Testis (tissue), 3 donors: Measurements from ENCODE around the gene APLF. TPM values are rescaled to one million over a fixed set of nuclear protein-coding genes. Genes with fewer than 3 reads are reported as not detected.
"Not testable (repeated sequence)": the region's sequence is repeated elsewhere in the genome, so short reads cannot be mapped to it uniquely, and the experiment has no call there.

Experiments
- DNase-seq: peaks from one replicate; pipeline ENCODE4 v3.0.0-alpha.2; 2019
- H3K27ac ChIP-seq, 2 donors: fragments of 200-600 bp; sonication (generic); one replicate each; pipeline ENCODE4 v1.5.1; 2019
- H3K27me3 ChIP-seq: fragments of 200-600 bp; sonication (generic); one replicate; pipeline ENCODE4 v1.5.1; 2019
- H3K36me3 ChIP-seq: fragments of 200-600 bp; sonication (generic); one replicate; pipeline ENCODE4 v1.5.1; 2017; ENCODE audit warnings: low read depth; ENCODE audit errors: missing control alignments
- H3K4me1 ChIP-seq: fragments of 200-600 bp; sonication (generic); one replicate; pipeline ENCODE4 v1.5.1; 2019
- H3K4me3 ChIP-seq, 2 donors: fragments of 200-600 bp; sonication (generic); one replicate each; pipeline ENCODE4 v1.5.1; 2017 to 2019
- H3K9me3 ChIP-seq: fragments of 200-600 bp; sonication (generic); one replicate; pipeline ENCODE4 v1.5.1; 2017
- POLR2A ChIP-seq: fragments of 450-650 bp; IDR thresholded peaks from one replicate; pipeline ENCODE4 v1.6.1; 2017; ENCODE audit warnings: antibody characterized with exemption, mild to moderate bottlenecking, moderate library complexity
- WGBS, 2 donors: methylation state at CpG; one replicate each; pipeline ENCODE4 v1.1.5; 2018; 5-methylcytosine and 5-hydroxymethylcytosine counted together
- intact Hi-C: fragments of 100-400 bp; cut with DNase I; formaldehyde crosslinking; loops from one replicate; pipeline ENCODE4 v1.15.1; 2023; ENCODE audit warnings: low total_unique reads
- polyA plus RNA-seq: library from polyadenylated mRNA; stranded (reverse); fragments of 350-450 nt; fragmentation: Illumina TruSeq; extraction: RNeasy Lipid Tissue Mini Kit (QIAGEN cat#74804); gene quantifications from one replicate; pipeline ENCODE4 v1.2.3, GENCODE V29; 2014; ENCODE audit warnings: low read depth, low replicate concordance; ENCODE audit not compliant: insufficient read depth
- total RNA-seq, 2 donors: library from RNA; depleted of rRNA; stranded (reverse); fragments of >200 nt; gene quantifications; one replicate each; pipeline ENCODE4 v1.2.3, GENCODE V29; 2016
- TF ChIP-seq, protein P1 (sequence below), 3 experiments: fragments of 450-650 bp in 2 of 3; fragments of 200-600 bp in 1 of 3; sonication (generic) in 1 of 3; IDR thresholded peaks; one replicate each; pipeline ENCODE4 v1.5.1; 2016 to 2019; ENCODE audit warnings: antibody characterized with exemption in 3 of 3, mild to moderate bottlenecking in 2 of 3, moderate library complexity in 1 of 3

APLF gene
- total and polyA plus RNA-seq, 3 donors from 2014 or later: 6.6 to 21.7 (median 14.7) TPM

GRCh38 chr2:68478688-68479087, 11.3 kb downstream of the APLF start:
- intact Hi-C loops: no loop called here
- Histone ChIP-seq H3K27ac (no peak overlapping the region), H3K36me3 (no peaks in the 10 kb centered on the region), H3K4me1 (no peaks in the 10 kb centered on the region), H3K27me3 (no peaks in the 10 kb centered on the region), H3K9me3 (no peaks in the 10 kb centered on the region), H3K4me3 (no peak overlapping the region)
- DNase-seq: no peak
- 100% methylated on average over 1 of the region's 1 CpG for WGBS, 2 donors
- TF ChIP-seq, protein P1, sequence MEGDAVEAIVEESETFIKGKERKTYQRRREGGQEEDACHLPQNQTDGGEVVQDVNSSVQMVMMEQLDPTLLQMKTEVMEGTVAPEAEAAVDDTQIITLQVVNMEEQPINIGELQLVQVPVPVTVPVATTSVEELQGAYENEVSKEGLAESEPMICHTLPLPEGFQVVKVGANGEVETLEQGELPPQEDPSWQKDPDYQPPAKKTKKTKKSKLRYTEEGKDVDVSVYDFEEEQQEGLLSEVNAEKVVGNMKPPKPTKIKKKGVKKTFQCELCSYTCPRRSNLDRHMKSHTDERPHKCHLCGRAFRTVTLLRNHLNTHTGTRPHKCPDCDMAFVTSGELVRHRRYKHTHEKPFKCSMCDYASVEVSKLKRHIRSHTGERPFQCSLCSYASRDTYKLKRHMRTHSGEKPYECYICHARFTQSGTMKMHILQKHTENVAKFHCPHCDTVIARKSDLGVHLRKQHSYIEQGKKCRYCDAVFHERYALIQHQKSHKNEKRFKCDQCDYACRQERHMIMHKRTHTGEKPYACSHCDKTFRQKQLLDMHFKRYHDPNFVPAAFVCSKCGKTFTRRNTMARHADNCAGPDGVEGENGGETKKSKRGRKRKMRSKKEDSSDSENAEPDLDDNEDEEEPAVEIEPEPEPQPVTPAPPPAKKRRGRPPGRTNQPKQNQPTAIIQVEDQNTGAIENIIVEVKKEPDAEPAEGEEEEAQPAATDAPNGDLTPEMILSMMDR (IDR thresholded peaks at IDR 0.05): no peak
- TF ChIP-seq POLR2A: no peak

DNA sequence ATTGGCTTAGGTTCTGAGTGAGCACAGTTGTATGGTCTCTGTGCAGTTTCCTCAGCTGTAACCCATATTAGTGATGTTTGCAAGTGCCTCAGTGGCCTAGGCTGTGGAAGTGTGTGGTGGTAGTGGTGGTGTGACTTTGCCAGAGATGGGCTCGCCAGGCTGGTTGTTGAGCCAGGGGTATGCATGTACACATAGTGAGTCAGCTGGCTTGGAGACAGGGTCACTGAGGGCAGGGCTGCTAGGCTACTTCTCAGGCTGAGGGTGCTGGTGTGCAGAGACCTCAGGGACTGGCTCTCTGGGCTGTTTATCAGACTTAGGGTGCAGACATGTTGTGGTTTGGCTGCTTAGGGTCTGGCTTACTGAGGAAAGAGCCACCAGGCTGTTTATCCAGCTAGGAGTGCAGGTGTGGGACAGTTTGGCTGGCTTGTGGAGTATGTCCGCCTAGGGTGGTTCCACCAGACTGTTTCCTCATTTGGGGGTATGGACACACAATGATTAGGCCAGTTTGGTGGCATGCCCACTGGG, 15.0 kb downstream of the APLF start:
- DNase-seq: no peak
- Histone ChIP-seq H3K4me1 (no peaks in the 10 kb centered on the region), H3K36me3 (no peaks in the 10 kb centered on the region), H3K4me3 (no peak overlapping the region), H3K9me3 (no peaks in the 10 kb centered on the region), H3K27ac (no peak overlapping the region), H3K27me3 (no peaks in the 10 kb centered on the region)
- TF ChIP-seq POLR2A: no peak
- TF ChIP-seq, protein P1 (IDR thresholded peaks at IDR 0.05): no peak
- 96 to 100% methylated on average over 1 to 2 of the region's 2 CpGs for WGBS, 2 donors
- intact Hi-C loops: no loop called here

DNA sequence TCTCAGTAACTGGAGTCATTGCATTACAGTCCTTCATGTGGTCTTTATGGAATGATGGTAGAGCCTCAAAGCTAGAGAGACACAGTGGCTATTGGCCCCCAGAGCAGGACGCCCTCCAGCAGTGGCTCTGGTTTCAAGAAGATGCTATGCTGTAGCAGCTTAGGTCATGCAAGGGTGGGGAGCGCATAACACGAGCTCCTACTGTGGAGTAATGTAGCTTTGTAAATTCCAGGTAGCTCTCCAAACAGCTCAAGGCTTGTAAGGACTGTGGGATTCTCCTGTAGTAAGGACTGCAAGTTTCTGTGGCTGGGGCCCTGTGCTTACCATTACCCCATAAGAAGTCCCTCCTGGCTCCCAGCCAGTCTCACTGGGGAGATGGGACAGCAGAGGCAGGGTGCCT, 15.6 kb downstream of the APLF start:
- DNase-seq: no peak
- WGBS, 2 donors: 81 to 88% methylated on average over 3 of the region's 3 CpGs
- Histone ChIP-seq H3K36me3 (no peaks in the 10 kb centered on the region), H3K27me3 (no peaks in the 10 kb centered on the region), H3K4me3 (no peak overlapping the region), H3K9me3 (no peaks in the 10 kb centered on the region), H3K27ac (no peak overlapping the region), H3K4me1 (no peaks in the 10 kb centered on the region)
- intact Hi-C loops: no loop called here
- TF ChIP-seq, protein P1 (IDR thresholded peaks at IDR 0.05): no peak
- TF ChIP-seq POLR2A: no peak

DNA sequence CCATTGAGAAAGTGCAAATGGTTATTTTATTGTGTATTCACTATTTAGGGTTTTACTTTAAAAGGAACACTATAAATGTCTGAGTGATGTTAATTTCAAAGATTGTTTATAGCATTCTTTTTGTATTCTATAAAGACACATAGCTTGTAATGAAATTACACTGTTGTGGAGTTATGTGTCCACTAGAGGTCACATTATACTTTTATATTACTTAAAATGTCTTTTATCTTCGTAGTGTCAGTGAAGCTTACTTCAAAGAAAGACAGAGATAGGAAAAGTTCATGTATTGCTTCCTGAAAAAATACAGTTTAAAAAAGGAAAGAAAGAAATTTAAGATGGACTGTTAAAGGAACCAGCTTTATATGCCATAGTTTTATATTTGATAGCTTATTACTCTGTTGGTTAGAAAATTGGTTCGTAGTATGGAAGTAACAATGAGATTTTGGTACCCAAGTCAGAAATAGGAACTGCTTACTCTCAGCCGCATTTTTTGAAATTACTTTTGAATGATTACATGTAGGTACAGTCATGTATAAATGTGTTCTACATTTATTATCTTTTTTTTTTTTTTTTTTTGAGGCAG, 20.5 kb downstream of the APLF start:
- intact Hi-C loops: no loop called here
- no peak for DNase-seq
- Histone ChIP-seq H3K4me1 (no peaks in the 10 kb centered on the region), H3K27ac (no peak overlapping the region), H3K27me3 (no peaks in the 10 kb centered on the region), H3K9me3 (no peaks in the 10 kb centered on the region), H3K4me3 (no peak overlapping the region), H3K36me3 (no peaks in the 10 kb centered on the region)
- no peak for TF ChIP-seq POLR2A
- TF ChIP-seq, protein P1 (IDR thresholded peaks at IDR 0.05): peak in 2 of 3 experiments; percentile 23 to 51
- WGBS, 2 donors: 52 to 62% methylated on average over 3 of the region's 3 CpGs

DNA sequence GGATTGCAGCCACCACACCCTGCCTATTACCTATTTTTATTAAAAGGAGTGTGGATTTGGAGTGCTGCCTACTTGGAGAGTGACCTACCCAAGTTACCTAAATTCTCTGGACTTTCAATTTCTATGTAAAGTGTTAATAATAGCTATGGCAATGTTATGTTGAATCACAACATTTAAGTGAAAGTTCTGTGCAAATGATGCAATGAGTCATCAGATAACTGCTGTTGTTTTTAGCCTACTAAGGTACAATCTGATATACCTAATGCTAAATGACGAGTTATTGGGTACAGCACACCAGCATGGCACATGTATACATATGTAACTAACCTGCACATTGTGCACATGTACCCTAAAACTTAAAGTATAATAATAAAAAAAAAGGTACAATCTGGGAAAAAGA, 21.2 kb downstream of the APLF start:
- H3K27me3 ChIP-seq, DNase-seq, H3K27ac ChIP-seq, H3K9me3 ChIP-seq, H3K36me3 ChIP-seq, H3K4me3 ChIP-seq, H3K4me1 ChIP-seq, intact Hi-C loops: not testable (repeated sequence)
- 89 to 93% methylated on average over 1 of the region's 1 CpG for WGBS, 2 donors
